A673 (cell line): ENCODE data around the gene FOXO1. TPM values are rescaled to one million over a fixed set of nuclear protein-coding genes. Genes with fewer than 3 reads are reported as not detected.

Source experiments
- BruUV-seq: library from RNA; stranded (reverse); fragments of 400-500 nt; replicated peaks from 2 replicates; lab custom pipeline; 2021; lab: Mats Ljungman, UMichigan
- CTCF ChIA-PET: fragments of 300-600 bp; sonication (Branson Sonifier 250); formaldehyde crosslinking; loops from one replicate; lab custom pipeline; 2022; ENCODE audit warnings: antibody characterized with exemption; lab: Charles Lee
- POLR2A ChIA-PET: fragments of 300-600 bp; sonication (Branson Sonifier 250); formaldehyde crosslinking; loops from one replicate; lab custom pipeline; 2022; ENCODE audit warnings: antibody characterized with exemption; ENCODE audit not compliant: low non-redundant PET; lab: Charles Lee
- DNase-seq: peaks from one replicate; pipeline ENCODE4 v3.0.0-alpha.2; 2015; ENCODE audit warnings: low spot score
- H3K27ac ChIP-seq: fragments of 200-600 bp; sonication (generic); 2 replicates; pipeline ENCODE4 v1.5.1; 2016; ENCODE audit warnings: mixed run types, low read depth, mild to moderate bottlenecking, mixed read lengths, antibody characterized with exemption, low read length; ENCODE audit not compliant: poor library complexity, severe bottlenecking
- H3K27me3 ChIP-seq: fragments of 200-600 bp; sonication (generic); replicated peaks from 2 replicates; pipeline ENCODE4 v1.6.1; 2017; ENCODE audit warnings: mixed run types, low read depth, mild to moderate bottlenecking, mixed read lengths, antibody characterized with exemption, low read length; ENCODE audit not compliant: insufficient read depth, poor library complexity
- H3K36me3 ChIP-seq: fragments of 200-600 bp; sonication (generic); 2 replicates; pipeline ENCODE4 v1.6.1; 2016; ENCODE audit warnings: mixed run types, mild to moderate bottlenecking, mixed read lengths, antibody characterized with exemption, low read length; ENCODE audit not compliant: insufficient read depth, poor library complexity, severe bottlenecking
- H3K4me1 ChIP-seq: fragments of 200-600 bp; sonication (generic); 2 replicates; pipeline ENCODE4 v1.6.1; 2017; ENCODE audit warnings: mixed run types, mild to moderate bottlenecking, mixed read lengths, antibody characterized with exemption, low read length; ENCODE audit not compliant: insufficient read depth, poor library complexity, severe bottlenecking
- H3K4me3 ChIP-seq: fragments of 200-600 bp; sonication (generic); 2 replicates; pipeline ENCODE4 v1.5.1; 2016; ENCODE audit warnings: low read depth, mixed run types, mild to moderate bottlenecking, mixed read lengths, low read length; ENCODE audit not compliant: poor library complexity, severe bottlenecking
- H3K9me3 ChIP-seq: fragments of 200-600 bp; sonication (generic); 2 replicates; pipeline ENCODE4 v1.6.1; 2016; ENCODE audit warnings: mixed run types, low read depth, mild to moderate bottlenecking, mixed read lengths, antibody characterized with exemption, low read length; ENCODE audit not compliant: poor library complexity, severe bottlenecking
- CTCF ChIP-seq: fragments of 300-800, 200-600 bp; sonication (generic); conservative IDR thresholded peaks from 2 replicates; pipeline ENCODE4 v1.5.1; 2017; ENCODE audit warnings: low read depth, mild to moderate bottlenecking, antibody characterized with exemption, low read length, moderate library complexity, mixed read lengths
- EZH2 ChIP-seq: fragments of 200-600 bp; sonication (generic); IDR thresholded peaks from 2 replicates; pipeline ENCODE4 v1.6.1; 2017; ENCODE audit warnings: borderline replicate concordance, low read depth, mild to moderate bottlenecking, mixed read lengths, antibody characterized with exemption, low read length; ENCODE audit not compliant: poor library complexity, severe bottlenecking
- intact Hi-C: fragments of 100-400 bp; cut with micrococcal nuclease; formaldehyde crosslinking; loops from one replicate; pipeline ENCODE4 v1.10.0; 2022; ENCODE audit not compliant: unreplicated experiment
- total RNA-seq: library from RNA; stranded (reverse); gene quantifications from 2 replicates; pipeline ENCODE4 v1.2.3, GENCODE V29; 2021

Gene FOXO1
- total RNA-seq, 1 experiment from 2014 or later: 2.9 TPM

- no peaks in the 10 kb centered on the region for H3K27me3 ChIP-seq
- ChIA-PET POLR2A (no interaction called here), CTCF (no interaction called here)
- no peaks in the 10 kb centered on the region for H3K9me3 ChIP-seq
- intact Hi-C loops: no loop called here
- no peaks in the 10 kb centered on the region for H3K4me1 ChIP-seq
- no peak for DNase-seq
- TF ChIP-seq EZH2 (no peak), CTCF (no peak)
- no TSS peak for BruUV-seq
- H3K4me3 ChIP-seq: no peak overlapping the region
- no peak overlapping the region for H3K27ac ChIP-seq
- no peaks in the 10 kb centered on the region for H3K36me3 ChIP-seq
Observed at GRCh38 chr13:40605573-40605972, 60.9 kb downstream of the FOXO1 start.

GRCh38 chr13:40604135-40604534 is 62.3 kb downstream of the FOXO1 start:
- no TSS peak for BruUV-seq
- intact Hi-C loops: no loop called here
- no peak for TF ChIP-seq CTCF
- TF ChIP-seq EZH2: no peak
- ChIA-PET POLR2A (no interaction called here), CTCF (no interaction called here)
- no peaks in the 10 kb centered on the region for H3K36me3 ChIP-seq
- H3K27me3 ChIP-seq: no peaks in the 10 kb centered on the region
- H3K4me3 ChIP-seq: no peak overlapping the region
- H3K27ac ChIP-seq: no peak overlapping the region
- H3K4me1 ChIP-seq: no peaks in the 10 kb centered on the region
- no peak for DNase-seq
- H3K9me3 ChIP-seq: no peaks in the 10 kb centered on the region

- ChIA-PET CTCF (no interaction called here), POLR2A (no interaction called here)
- BruUV-seq: no TSS peak
- no peak overlapping the region for H3K4me3 ChIP-seq
- TF ChIP-seq EZH2 (no peak), CTCF (no peak)
- peak; percentile 3 for DNase-seq
- H3K36me3 ChIP-seq: no peaks in the 10 kb centered on the region
- no peaks in the 10 kb centered on the region for H3K27me3 ChIP-seq
- intact Hi-C loops: no loop called here
- no peaks in the 10 kb centered on the region for H3K4me1 ChIP-seq
- no peaks in the 10 kb centered on the region for H3K9me3 ChIP-seq
- H3K27ac ChIP-seq: no peak overlapping the region
Observed at GRCh38 chr13:40600149-40600751, 66.2 kb downstream of the FOXO1 start.
